ENCODE results near the gene TAF1.
"Not testable (repeated sequence)": the region's sequence is repeated elsewhere in the genome, so short reads cannot be mapped to it uniquely, and the experiment has no call there.

TAF1 gene

GRCh38 chrX:71439420-71439819 lies 73.3 kb downstream of the TAF1 start:
- no peak for DNase-seq (ENCODE audit: low read depth)

DNA sequence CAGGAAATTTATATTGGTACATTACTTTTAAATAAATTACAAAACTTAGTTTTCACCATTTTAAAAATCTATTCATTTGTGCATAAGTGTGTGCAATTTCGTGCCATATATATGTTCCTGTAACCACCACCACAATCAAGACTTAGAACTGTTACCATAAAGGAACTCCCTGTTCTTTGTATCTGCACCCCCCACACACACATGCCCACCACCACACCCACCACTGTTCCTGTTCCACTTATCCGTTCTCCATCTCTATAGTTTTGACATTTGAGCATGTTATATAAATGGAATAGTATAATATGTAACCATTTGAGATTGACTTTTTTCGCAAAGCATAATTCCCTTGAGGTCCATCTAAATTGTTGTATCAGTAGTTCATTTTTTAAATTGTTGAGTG lies 73.7 kb downstream of the TAF1 start:
- no peak for DNase-seq (ENCODE audit: low read depth)

DNA sequence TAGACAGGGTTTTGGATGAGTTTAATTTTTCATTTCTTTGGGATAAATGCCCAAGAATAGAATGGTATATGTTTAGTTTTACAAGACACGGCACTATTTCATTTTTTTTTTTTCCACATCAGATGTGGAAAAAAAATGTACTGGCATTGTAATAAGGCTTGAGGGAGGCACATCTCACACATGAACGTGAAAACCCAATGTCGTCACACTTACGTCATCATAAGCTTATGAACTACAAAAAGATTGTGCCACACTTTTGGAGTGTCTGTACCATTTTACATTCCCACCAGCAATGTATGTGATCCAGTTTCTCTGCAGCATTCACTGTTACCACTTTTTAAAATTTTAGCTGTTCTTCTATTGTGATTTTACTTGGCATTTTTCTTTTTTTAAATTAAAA lies 74.2 kb downstream of the TAF1 start:
- DNase-seq (ENCODE audit: low read depth) = no peak

DNA sequence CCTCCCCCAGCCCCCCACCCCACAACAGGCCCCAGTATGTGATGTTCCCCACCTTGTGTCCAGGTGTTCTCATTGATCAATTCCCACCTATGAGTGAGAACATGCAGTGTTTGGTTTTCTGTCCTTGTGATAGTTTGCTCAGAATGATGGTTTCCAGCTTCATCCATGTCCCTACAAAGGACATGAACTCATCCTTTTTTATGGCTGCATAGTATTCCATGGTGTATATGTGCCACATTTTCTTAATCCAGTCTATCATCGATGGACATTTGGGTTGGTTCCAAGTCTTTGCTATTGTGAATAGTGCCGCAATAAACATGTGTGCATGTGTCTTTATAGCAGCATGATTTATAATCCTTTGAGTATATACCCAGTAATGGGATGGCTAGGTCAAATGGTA lies 75.7 kb downstream of the TAF1 start:
- not testable (repeated sequence) for DNase-seq (ENCODE audit: low read depth)

DNA sequence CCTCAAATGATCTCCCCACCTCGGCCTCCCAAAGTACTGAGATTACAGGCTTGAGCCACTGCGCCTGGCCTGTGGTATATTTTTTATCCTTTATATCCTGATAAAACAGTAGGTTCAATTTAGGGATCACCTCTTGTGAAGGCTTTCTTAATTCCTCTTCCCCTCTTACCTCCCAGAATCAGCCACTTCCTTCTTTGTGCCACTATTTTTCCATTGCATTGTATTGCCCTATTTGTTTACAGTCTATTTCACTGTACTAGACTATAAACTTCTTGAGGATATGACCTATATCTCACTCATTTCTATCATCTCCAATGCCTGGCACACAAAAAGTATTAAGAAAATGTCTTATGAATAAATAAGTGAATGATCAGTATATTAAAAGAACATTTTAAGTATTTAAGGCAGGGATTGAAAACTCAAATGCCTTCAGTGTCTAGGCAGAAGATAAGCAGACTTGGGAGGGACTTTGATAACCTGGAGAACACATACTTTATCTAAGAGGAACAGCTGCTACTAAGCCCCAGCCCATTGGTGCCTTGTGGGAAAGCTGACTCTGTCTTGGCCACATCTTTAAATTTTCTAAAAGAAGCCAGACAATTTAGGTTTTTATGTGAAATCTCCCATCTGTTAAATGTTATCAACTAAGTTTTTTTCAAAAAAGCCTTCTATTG lies 84.4 kb downstream of the TAF1 start:
- no peak for DNase-seq (ENCODE audit: low read depth)

GRCh38 chrX:71451518-71451917 lies 85.4 kb downstream of the TAF1 start:
- DNase-seq (ENCODE audit: low read depth) = not testable (repeated sequence)

DNA sequence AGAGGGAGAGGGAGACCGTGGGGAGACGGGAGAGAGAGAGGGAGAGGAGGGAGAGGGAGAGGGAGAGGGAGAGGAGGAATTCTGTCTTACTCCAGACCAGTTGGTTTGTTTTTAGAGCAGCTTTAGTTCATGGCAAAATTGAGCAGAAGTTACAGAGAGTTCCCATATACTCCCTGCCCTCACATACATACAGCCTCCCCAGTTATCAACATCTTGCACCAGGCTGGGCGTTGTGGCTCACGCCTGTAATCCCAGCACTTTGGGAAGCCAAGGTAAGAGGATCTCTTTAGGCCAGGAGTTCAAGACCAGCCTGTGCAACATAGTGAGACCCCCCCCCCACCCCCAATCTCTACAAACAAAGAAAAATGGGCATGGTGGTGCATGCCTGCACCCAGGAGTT lies 86.9 kb downstream of the TAF1 start:
- DNase-seq (ENCODE audit: low read depth) = no peak

DNA sequence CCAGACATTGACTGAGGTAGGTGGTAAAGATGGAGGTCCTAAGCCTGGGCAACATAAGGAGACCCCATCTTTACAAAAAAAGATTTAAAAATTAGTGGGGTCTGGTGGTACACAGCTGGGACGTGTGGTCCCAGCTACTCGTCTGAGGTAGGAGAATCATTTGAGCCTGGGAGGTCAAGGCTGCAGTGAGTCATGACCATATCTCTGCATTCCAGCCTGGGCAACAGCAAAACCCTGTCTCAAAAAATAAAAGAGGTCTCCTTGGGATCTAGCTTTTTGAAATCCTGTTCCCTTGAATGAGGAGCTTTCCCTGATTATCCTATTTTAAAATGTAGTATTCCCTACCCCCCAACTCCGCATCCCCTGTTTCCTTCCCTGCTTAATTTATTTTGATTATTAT lies 88.1 kb downstream of the TAF1 start:
- no peak for DNase-seq (ENCODE audit: low read depth)

DNA sequence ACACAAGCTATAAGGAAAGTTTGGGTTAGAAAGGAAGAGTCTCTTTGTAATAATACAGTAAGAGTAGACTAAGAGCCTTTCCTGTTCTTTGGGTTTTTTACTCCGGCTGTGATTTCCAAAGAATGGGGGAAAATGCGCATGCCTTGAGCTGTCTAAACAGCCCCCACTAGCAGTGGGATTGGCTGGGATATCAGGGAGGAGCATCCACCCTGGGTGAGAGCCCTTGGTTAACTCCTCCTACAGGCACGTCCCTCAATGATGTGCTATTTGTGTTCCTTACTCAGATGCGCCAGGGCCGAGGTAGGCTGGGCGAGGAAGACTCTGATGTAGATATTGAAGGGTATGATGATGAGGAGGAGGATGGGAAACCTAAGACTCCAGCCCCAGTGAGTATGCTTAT lies 92.7 kb downstream of the TAF1 start:
- no peak for DNase-seq (ENCODE audit: low read depth)

DNA sequence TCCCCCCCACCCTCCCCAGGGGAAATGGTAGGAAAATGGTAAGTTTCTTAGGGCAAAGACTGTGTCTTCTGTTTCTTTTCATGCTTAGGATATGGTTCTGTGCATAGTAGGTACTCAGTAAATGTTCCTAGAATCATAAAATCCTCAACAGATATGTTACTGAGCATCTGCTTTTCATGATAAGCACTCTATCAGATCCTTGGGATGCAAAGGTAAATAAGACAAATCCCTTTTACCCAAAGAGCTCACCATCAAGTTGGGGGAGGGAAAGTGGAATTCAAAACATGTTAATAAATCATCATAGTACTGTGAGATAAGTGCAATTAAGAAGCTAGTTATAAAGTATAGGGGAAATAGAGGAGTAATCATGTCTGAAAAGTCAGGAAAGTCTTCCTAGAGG lies 98.8 kb downstream of the TAF1 start:
- no peak for DNase-seq (ENCODE audit: low read depth)

DNA sequence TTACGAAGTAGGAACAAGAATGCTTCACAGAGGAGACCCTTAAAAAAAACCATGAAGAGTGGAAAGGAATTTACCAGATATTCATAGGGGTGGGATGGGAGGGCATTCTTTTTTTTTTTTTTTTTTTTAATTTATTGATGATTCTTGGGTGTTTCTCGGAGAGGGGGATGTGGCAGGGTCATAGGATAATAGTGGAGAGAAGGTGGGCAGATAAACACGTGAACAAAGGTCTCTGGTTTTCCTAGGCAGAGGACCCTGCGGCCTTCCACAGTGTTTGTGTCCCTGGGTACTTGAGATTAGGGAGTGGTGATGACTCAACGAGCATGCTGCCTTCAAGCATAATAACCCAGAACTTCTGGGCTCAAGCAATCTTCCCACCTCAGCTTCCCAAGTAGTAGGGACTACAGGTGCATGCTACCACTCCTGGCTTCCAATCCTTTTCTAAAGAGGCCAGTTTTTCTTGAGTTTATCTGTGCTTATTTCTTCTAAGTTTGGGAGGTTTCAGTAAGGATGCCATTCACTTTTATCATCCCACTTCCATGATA lies 100.9 kb downstream of the TAF1 start:
- no peak for DNase-seq (ENCODE audit: low read depth)

DNA sequence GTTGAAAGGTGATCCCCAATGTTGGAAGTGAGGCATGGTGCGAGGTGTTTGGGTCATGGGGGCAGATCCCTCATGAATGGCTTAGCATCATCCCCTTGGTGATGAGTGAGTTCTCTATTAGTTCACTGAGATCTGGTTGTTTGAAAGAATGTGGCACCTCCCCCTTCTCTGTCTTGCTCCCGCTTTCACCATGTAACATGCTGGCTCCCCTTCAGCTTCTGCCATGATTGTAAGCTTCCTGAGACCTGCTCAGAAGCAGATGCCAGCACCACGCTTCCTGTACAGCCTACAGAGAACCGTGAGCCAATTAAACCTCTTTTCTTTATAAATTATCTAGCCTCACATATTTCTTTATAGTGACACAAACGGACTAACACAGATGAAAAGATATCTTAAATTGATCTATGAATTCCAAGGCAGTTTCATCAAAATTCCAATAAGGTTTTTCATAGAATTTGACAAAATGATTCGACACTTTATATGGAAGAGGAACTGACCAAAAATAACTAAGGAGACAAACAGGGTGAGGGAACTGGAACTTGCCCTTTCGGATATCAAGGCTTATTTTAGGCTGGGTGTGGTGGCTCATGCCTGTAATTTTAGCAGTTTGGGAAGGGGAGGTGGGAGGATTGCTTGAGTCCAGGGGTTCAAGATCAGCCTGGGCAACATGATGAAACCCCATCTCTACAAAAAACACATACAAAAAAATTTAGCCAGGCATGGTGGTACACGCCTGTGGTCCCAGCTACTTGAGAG lies 109.8 kb downstream of the TAF1 start:
- DNase-seq (ENCODE audit: low read depth) = no peak

GRCh38 chrX:71482228-71482958 lies 116.2 kb downstream of the TAF1 start:
- DNase-seq (ENCODE audit: low read depth) = no peak

DNA sequence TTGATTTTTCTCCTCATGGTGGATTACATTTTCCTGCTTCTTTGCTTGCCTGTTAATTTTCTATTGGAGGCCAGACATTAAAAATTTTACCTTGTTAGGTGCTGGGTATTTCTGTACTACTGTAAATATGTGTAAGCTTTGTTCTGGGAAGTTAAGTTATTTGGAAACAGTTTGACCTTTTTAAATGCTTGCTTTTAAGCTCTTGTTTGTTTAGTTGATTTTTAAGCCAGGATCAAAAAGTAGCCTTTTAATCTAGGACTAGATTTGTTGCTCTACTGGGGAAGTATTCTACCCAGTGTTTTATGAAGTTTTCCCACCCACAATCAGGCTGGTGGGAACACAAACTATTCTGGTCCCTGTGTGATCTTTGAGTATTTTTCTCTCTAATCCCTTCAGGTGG lies 121.7 kb downstream of the TAF1 start:
- DNase-seq (ENCODE audit: low read depth) = no peak

- DNase-seq (ENCODE audit: low read depth) = no peak
Measured at GRCh38 chrX:71489540-71489939, 123.4 kb downstream of the TAF1 start.

DNA sequence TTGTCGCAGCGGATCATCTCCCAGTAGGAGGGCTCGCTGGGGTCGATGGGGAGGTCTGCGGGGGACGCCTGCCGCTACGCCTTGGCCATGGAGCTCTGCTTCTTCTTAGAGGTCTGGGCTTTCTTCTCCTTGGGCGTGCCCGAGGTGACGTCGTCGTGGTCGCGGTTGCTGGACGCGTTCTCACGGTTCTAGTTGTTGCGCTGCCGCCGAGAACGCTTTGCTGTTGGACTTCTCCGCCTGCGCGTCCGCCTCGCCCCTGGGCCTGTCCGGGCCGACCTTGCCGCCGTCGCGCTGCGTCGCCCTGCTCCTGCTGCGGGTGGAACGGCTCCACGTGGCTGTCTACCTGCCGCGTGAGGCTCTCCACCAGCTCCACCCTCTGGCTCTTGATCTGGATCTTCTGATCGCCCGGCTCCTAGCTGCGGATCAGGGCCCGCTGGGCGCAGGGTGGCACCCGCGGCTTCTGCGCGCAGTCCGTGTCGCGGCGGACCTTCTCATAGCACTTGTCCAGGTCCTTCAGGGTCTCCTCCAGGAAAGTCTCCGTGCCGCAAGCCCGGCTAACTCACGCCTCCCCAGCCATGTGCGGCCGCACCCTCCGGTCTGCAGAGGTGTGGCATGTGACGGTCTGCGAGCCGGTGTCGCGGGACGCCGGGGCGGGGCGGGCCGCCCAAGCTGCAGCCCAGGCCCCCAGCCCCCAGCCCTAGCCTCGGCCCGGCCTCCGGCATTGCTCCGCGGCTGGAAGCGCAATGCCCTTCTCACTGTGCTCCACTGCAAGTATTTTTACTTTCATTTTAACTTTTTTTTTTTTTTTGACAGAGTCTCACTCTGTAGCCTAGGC lies 126.3 kb downstream of the TAF1 start:
- peak; percentile 17 for DNase-seq (ENCODE audit: low read depth)

- DNase-seq (ENCODE audit: low read depth) = no peak
Measured at GRCh38 chrX:71493111-71493613, 127.0 kb downstream of the TAF1 start.

DNA sequence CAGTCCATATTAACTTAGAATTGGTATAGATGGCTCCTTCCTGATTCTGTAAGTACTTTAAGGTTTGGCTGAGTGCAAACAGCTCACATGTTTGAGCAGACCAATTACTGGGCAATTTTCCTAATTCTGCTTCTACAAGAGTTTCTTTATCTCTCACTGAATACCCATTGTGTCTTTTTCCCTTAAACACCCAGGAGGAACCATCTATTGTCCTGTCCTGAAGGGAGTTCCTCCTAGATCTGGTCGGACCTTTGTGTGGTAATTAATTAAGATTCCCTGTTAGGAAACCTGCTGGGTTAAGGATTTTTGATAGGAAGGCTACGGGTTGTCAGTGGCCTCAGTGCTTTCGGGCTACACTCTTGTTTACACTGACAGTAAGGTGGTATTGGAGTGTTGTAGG lies 129.8 kb downstream of the TAF1 start:
- not testable (repeated sequence) for DNase-seq (ENCODE audit: low read depth)

- DNase-seq (ENCODE audit: low read depth) = no peak
Measured at GRCh38 chrX:71496476-71496875, 130.3 kb downstream of the TAF1 start.

GRCh38 chrX:71502080-71502479 lies 135.9 kb downstream of the TAF1 start:
- not testable (repeated sequence) for DNase-seq (ENCODE audit: low read depth)

DNA sequence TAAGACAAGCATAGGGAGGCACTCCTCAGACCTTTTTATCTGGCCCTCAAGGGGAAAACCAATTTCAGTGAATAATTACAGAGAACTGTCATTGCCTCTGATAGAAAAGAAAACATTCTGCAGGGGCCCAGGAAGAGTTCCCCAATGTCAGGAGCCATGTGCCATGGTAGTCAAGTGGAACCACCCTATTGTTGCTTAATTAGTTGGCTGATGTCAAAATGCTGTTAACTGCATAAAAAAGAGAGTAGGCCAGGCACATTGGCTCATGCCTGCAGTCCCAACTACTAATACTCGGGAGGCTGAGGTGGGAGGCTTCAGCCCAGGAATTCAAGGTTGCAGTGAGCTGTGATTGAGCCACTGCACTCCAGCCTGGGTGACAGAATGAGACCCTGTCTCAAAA lies 138.2 kb downstream of the TAF1 start:
- no peak for DNase-seq (ENCODE audit: low read depth)

DNA sequence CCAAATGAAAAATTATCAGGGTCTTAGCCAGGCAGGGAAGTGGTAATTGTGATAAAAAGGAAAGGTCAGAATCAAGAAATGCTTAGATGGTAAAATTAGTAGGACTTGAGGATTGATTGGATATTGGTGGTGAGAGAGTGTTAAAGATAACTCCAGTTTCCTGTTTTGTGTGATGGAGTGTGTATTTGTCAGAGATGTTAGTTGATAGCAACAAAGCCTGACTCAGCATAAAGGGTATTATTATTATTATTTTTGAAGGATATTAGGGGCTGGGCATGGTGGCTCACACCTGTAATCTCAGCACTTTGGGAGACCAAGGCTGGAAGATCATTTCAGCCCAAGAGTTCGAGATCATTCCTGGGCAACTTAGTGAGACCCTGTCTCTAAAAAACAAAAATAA lies 143.1 kb downstream of the TAF1 start:
- DNase-seq (ENCODE audit: low read depth) = no peak

All from activated T-helper 9 cell treated with anti-CD3 and anti-CD28 coated beads, Interleukin-2, amount 50 U/mL, for 16 hours (primary cell).